ENCODE results near the gene TRPM1.

Gene TRPM1

GRCh38 chr15:31004220-31004733, 97.2 kb downstream of the TRPM1 start:
- peak; percentile 68 for DNase-seq (ENCODE audit: extremely low spot score)

GRCh38 chr15:31001702-31002101, 99.8 kb downstream of the TRPM1 start:
- ChIA-PET CTCF (interaction anchor here (1.0 to 2.8 kb wide), 3 partner anchors 12 to 14 kb away, joined by 4 to 10 read pairs (median 4); no protein-coding TSS in a partner anchor), POLR2A (no interaction called here)
- TF ChIP-seq CTCF (IDR thresholded peaks at IDR 0.05; ENCODE audit: control extremely low read depth, extremely low read depth, low read depth, missing control alignments), result no peak
- no peak for DNase-seq (ENCODE audit: extremely low spot score)

More at GRCh38 chr15:31004220-31004733, 97.2 kb downstream of the TRPM1 start:
- no peak for TF ChIP-seq CTCF (IDR thresholded peaks at IDR 0.05; ENCODE audit: control extremely low read depth, extremely low read depth, low read depth, missing control alignments)
- ChIA-PET CTCF (interaction anchor here (2.4 to 2.8 kb wide), 2 partner anchors 12 to 125 kb away, joined by 6 to 10 read pairs; no protein-coding TSS in a partner anchor), POLR2A (no interaction called here)

GRCh38 chr15:30999729-31000128, 101.8 kb downstream of the TRPM1 start:
- CTCF ChIA-PET, result no interaction called here
- TF ChIP-seq CTCF (IDR thresholded peaks at IDR 0.05; ENCODE audit: control extremely low read depth, extremely low read depth, low read depth, missing control alignments), result no peak
- DNase-seq (ENCODE audit: extremely low spot score), result no peak
- POLR2A ChIA-PET, result no interaction called here

GRCh38 chr15:30997270-30997669, 104.3 kb downstream of the TRPM1 start:
- CTCF ChIA-PET, result no interaction called here
- DNase-seq (ENCODE audit: extremely low spot score), result no peak
- no peak for TF ChIP-seq CTCF (IDR thresholded peaks at IDR 0.05; ENCODE audit: control extremely low read depth, extremely low read depth, low read depth, missing control alignments)

GRCh38 chr15:30992249-30992864, 109.2 kb downstream of the TRPM1 start:
- ChIA-PET CTCF (interaction anchor here (1.1 to 2.3 kb wide), 2 partner anchors 12 to 496 kb away, joined by 3 to 7 read pairs; no protein-coding TSS in a partner anchor), POLR2A (interaction anchor here (0.5 kb wide), 1 partner anchor 10 kb away, joined by 3 read pairs; no protein-coding TSS in a partner anchor)
- TF ChIP-seq CTCF (IDR thresholded peaks at IDR 0.05; ENCODE audit: control extremely low read depth, extremely low read depth, low read depth, missing control alignments), result no peak

More at GRCh38 chr15:30997270-30997669, 104.3 kb downstream of the TRPM1 start:
- POLR2A ChIA-PET, result no interaction called here

GRCh38 chr15:30991255-30992235, 110.0 kb downstream of the TRPM1 start, which contains the start of gene MTMR10:
Gene MTMR10 (minus strand): TSS chr15:30991628. CDS start chr15:30991506, 122 bp downstream.
- peak; percentile 93 for DNase-seq (ENCODE audit: extremely low spot score)
- POLR2A ChIA-PET, result interaction anchor here (0.5 kb wide), 1 partner anchor 9 kb away, joined by 3 read pairs; no protein-coding TSS in a partner anchor
- CTCF ChIA-PET, result interaction anchor here (0.9 to 2.3 kb wide), 3 partner anchors 12 to 497 kb away, joined by 3 to 7 read pairs (median 3); no protein-coding TSS in a partner anchor
- TF ChIP-seq CTCF (IDR thresholded peaks at IDR 0.05; ENCODE audit: control extremely low read depth, extremely low read depth, low read depth, missing control alignments), result no peak

More at GRCh38 chr15:30992249-30992864, 109.2 kb downstream of the TRPM1 start:
- DNase-seq (ENCODE audit: extremely low spot score), result no peak
